ENCODE results near the gene KLHDC9. TPM values are rescaled to one million over a fixed set of nuclear protein-coding genes. Genes with fewer than 3 reads are reported as not detected.
A peak's percentile ranks its signal among the peaks of the same experiment; 100 is the strongest.

KLHDC9 gene
- total RNA-seq, 3 donors from 2014 or later (not counting 1 experiment from before 2014, with no cell fraction given), result 0.49 to 0.50 TPM; not detected in 1

DNA sequence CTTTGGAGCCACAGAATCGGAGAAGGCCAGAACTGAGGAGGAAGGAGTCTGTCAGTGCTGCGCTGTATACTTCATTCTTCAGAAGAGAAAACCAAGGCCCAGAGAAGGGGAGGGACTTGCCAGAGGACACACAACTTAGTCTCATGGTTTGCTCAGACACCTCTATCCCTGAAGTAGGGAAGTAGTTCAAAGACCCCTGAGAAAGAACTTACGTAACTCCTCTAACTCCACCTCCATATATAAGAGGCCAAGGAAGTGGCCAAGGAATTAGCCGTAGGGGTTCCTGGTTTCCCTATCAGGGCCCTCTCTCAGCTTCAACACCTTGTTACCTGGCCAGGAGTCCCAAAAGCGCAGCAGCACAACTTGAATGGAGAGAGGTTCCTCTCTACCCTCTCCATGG, 8.2 kb upstream of the KLHDC9 start:
- H3K27ac Mint-ChIP-seq, result no peak overlapping the region
- peaks cover 0 to 8% of the 10 kb centered on the region in 2 donors for H3K27me3 Mint-ChIP-seq (ENCODE audit: low read depth in 2 of 2)
- DNase-seq (no peak), ATAC-seq (no peak)
- over 99% methylated on average over 5 of the region's 5 CpGs for WGBS (ENCODE audit: insufficient coverage)
- H3K36me3 Mint-ChIP-seq, result no peaks in the 10 kb centered on the region
- H3K4me1 Mint-ChIP-seq, result no peaks in the 10 kb centered on the region
- H3K4me3 ChIP-seq (ENCODE audit: low read length), result no peak overlapping the region
- intact Hi-C loops (cut with micrococcal nuclease), result no loop called here
- no peak overlapping the region for H3K4me3 Mint-ChIP-seq
- no peaks in the 10 kb centered on the region for H3K36me3 ChIP-seq (ENCODE audit: control insufficient read depth, insufficient read depth, low read length)
- H3K4me1 ChIP-seq (ENCODE audit: control insufficient read depth, insufficient read depth, low read length), result no peaks in the 10 kb centered on the region
- H3K9me3 ChIP-seq (ENCODE audit: control insufficient read depth, insufficient read depth, low read length), result no peaks in the 10 kb centered on the region
- no peaks in the 10 kb centered on the region for H3K9me3 Mint-ChIP-seq
- TF ChIP-seq, protein P1, sequence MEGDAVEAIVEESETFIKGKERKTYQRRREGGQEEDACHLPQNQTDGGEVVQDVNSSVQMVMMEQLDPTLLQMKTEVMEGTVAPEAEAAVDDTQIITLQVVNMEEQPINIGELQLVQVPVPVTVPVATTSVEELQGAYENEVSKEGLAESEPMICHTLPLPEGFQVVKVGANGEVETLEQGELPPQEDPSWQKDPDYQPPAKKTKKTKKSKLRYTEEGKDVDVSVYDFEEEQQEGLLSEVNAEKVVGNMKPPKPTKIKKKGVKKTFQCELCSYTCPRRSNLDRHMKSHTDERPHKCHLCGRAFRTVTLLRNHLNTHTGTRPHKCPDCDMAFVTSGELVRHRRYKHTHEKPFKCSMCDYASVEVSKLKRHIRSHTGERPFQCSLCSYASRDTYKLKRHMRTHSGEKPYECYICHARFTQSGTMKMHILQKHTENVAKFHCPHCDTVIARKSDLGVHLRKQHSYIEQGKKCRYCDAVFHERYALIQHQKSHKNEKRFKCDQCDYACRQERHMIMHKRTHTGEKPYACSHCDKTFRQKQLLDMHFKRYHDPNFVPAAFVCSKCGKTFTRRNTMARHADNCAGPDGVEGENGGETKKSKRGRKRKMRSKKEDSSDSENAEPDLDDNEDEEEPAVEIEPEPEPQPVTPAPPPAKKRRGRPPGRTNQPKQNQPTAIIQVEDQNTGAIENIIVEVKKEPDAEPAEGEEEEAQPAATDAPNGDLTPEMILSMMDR (IDR thresholded peaks at IDR 0.05), result no peak
- H3K27ac ChIP-seq (ENCODE audit: low read length), result no peak overlapping the region
- H3K27me3 ChIP-seq (ENCODE audit: control insufficient read depth, insufficient read depth, low read length), result no peaks in the 10 kb centered on the region

DNA sequence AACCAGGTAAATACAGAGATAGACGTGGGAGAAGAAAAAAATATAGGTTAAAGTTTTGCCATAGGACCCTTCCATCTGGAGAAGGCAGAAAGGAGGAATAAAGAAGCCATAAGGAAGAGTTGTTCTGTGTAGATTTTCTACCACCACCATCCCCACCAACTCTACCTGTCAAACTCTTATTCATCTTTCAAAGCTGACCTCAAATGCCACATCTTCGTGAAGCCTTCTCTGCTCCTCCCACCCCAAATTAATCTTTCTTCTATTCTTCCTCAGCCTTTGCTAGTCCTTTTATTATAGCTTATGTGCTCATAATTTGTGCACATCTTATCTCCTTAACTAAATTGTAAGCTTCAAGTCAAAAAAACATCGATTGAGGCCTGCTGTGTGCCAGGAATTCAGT, 7.5 kb upstream of the KLHDC9 start:
- H3K27me3 ChIP-seq (ENCODE audit: control insufficient read depth, insufficient read depth, low read length), result no peaks in the 10 kb centered on the region
- H3K36me3 ChIP-seq (ENCODE audit: control insufficient read depth, insufficient read depth, low read length), result no peaks in the 10 kb centered on the region
- no peaks in the 10 kb centered on the region for H3K9me3 ChIP-seq (ENCODE audit: control insufficient read depth, insufficient read depth, low read length)
- no peak for ATAC-seq
- Mint-ChIP-seq H3K4me1 (no peaks in the 10 kb centered on the region), H3K9me3 (no peaks in the 10 kb centered on the region), H3K27me3 (ENCODE audit: low read depth in 2 of 2) (peaks cover 0 to 8% of the 10 kb centered on the region in 2 donors), H3K4me3 (no peak overlapping the region), H3K27ac (no peak overlapping the region), H3K36me3 (no peaks in the 10 kb centered on the region)
- H3K4me1 ChIP-seq (ENCODE audit: control insufficient read depth, insufficient read depth, low read length), result no peaks in the 10 kb centered on the region
- no peak overlapping the region for H3K4me3 ChIP-seq (ENCODE audit: low read length)
- WGBS (ENCODE audit: insufficient coverage), result 75% methylated on average over 3 of the region's 3 CpGs
- DNase-seq, result peak in 1 of 2 donors; percentile 33
- intact Hi-C loops (cut with micrococcal nuclease), result no loop called here
- no peak overlapping the region for H3K27ac ChIP-seq (ENCODE audit: low read length)
- TF ChIP-seq, protein P1 (IDR thresholded peaks at IDR 0.05), result no peak

DNA sequence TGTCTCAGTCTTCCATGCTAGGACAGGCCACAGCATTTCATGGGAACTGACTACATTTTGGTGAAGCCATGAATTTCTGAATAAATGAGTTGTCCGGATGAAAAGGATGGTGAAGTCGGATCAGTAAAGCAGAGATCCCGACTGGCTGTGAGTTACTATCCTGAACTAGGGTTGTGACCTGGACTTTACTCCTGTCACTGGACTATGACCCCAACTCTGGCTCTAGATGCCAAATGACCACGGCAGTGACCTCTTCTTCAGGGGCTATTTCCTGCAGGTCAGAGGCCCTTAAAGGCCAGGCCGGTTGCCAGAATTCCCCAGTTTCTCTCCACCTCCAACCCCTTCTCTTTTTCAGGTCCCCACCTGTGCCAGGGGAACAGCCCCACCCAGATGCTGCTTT, 7.1 kb upstream of the KLHDC9 start:
- Histone ChIP-seq H3K27ac (ENCODE audit: low read length) (no peak overlapping the region), H3K27me3 (ENCODE audit: control insufficient read depth, insufficient read depth, low read length) (no peaks in the 10 kb centered on the region), H3K4me3 (ENCODE audit: low read length) (no peak overlapping the region), H3K4me1 (ENCODE audit: control insufficient read depth, insufficient read depth, low read length) (no peaks in the 10 kb centered on the region), H3K9me3 (ENCODE audit: control insufficient read depth, insufficient read depth, low read length) (no peaks in the 10 kb centered on the region), H3K36me3 (ENCODE audit: control insufficient read depth, insufficient read depth, low read length) (no peaks in the 10 kb centered on the region)
- intact Hi-C loops (cut with micrococcal nuclease), result no loop called here
- ATAC-seq, result no peak
- H3K27me3 Mint-ChIP-seq (ENCODE audit: low read depth in 2 of 2), result peaks cover 0 to 8% of the 10 kb centered on the region in 2 donors
- no peaks in the 10 kb centered on the region for H3K4me1 Mint-ChIP-seq
- no peak overlapping the region for H3K27ac Mint-ChIP-seq
- H3K36me3 Mint-ChIP-seq, result no peaks in the 10 kb centered on the region
- no peak overlapping the region for H3K4me3 Mint-ChIP-seq
- TF ChIP-seq, protein P1 (IDR thresholded peaks at IDR 0.05), result no peak
- WGBS (ENCODE audit: insufficient coverage), result 92% methylated on average over 5 of the region's 5 CpGs
- DNase-seq, result no peak
- no peaks in the 10 kb centered on the region for H3K9me3 Mint-ChIP-seq

DNA sequence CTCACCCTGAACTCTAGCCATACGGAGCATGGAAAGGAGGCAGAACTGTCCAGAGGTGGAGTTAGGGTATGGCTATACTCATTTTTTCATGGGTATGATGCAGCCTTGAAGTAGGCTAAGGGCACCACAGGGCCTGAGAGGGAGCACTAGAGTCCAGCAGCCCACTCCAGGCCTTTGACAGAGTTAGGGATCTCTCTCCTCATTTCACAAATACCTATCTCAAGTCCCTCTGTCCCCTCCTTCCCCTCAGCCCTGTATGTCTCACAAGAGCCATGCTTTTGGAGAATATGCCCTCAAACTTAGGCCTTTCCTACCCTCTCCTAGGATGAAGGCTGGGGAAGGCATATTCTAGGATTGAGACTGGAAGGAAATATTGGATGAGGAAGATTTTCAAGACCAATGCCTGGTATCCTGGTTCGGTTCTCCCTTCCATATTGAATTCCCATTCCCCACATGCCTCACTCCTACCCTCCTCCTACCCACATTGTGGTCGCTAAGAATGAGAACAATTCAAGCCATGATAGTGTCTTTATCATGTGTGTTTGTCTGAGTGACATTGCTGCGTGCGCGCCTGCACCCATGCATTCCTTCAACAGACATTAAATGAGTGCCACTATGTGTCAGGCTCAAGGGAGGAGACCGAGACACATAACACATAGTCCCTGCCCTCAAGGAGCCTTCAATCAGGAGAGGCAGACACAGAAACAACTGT, 6.2 kb upstream of the KLHDC9 start:
- H3K36me3 Mint-ChIP-seq, result no peaks in the 10 kb centered on the region
- H3K4me3 Mint-ChIP-seq, result no peak overlapping the region
- H3K9me3 Mint-ChIP-seq, result no peaks in the 10 kb centered on the region
- Histone ChIP-seq H3K36me3 (ENCODE audit: control insufficient read depth, insufficient read depth, low read length) (no peaks in the 10 kb centered on the region), H3K4me1 (ENCODE audit: control insufficient read depth, insufficient read depth, low read length) (peaks cover 2% of the 10 kb centered on the region), H3K4me3 (ENCODE audit: low read length) (no peak overlapping the region), H3K27me3 (ENCODE audit: control insufficient read depth, insufficient read depth, low read length) (no peaks in the 10 kb centered on the region), H3K27ac (ENCODE audit: low read length) (no peak overlapping the region), H3K9me3 (ENCODE audit: control insufficient read depth, insufficient read depth, low read length) (no peaks in the 10 kb centered on the region)
- H3K4me1 Mint-ChIP-seq, result peaks cover 1% of the 10 kb centered on the region in 2 donors
- H3K27me3 Mint-ChIP-seq (ENCODE audit: low read depth in 2 of 2), result peaks cover 0 to 8% of the 10 kb centered on the region in 2 donors
- WGBS (ENCODE audit: insufficient coverage), result 94% methylated on average over 5 of the region's 7 CpGs
- H3K27ac Mint-ChIP-seq, result no peak overlapping the region
- intact Hi-C loops (cut with micrococcal nuclease), result no loop called here
- DNase-seq (no peak), ATAC-seq (no peak)
- TF ChIP-seq, protein P1 (IDR thresholded peaks at IDR 0.05), result no peak

Measured in natural killer cell (primary cell).